NCI-H1694 treated with DMSO at 0.1 percent for 48 hours (cell line): Measurements from ENCODE around the gene NISCH.

ENCODE experiments used
- DNase-seq: peaks from one replicate; lab custom pipeline; 2025; lab: John Stamatoyannopoulos, UW

NISCH gene

DNA sequence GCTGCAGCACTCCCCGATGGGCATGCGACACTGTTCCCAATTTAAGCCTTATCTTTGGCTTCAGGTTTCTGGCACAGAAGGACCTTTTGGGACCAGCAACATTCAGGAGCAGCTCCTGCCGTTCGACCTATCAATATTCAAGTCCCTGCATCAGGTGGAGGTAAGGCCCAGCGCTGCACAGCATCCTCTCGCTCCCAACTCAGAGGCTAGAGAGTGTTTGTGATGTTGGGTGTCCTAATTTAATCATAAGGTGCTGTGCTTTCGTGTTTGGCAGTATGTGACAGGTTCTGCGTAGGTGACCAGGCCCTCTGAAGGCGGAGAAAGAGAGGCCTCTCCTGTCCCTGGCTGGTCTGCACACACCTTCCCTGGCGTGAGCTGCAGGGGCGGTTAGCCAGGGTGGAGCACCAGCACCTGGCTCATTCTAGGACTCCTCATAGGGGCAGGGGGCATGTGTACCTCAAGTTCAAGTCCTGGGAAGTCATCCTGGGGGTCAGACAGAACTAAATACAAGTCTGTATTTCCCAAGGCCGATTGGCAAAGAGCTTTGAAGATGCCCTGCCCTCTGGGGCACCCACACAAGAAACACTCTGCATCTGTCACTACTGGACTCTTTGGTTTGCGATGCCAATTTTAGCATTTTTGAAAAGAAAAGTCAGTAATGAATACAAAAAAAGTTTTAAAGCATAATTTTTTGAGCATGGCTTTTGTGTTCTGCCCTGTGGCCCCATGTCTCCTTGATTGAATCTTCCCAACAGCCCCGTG, 17.0 kb downstream of the NISCH start:
- DNase-seq: no peak

DNA sequence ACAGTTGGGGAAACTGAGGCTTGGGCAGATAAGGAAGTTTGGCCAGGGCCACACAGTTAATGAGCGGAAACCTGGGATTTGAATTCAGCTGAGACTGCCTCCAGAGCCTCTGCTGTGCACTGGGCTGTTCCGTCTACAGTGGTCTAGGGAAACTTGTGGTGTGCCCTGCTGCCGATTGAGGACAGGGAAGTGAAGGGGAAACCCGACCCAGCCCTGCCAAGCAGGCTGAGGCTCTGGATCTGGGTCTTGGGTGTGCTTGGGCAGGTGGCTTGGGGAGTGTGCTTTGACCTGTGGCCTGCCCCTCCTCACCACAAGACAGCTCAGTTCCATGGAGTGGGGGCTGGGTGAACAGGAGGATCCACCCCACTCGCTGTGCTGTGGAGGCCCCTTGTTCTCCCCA, 17.6 kb downstream of the NISCH start:
- DNase-seq: no peak

DNA sequence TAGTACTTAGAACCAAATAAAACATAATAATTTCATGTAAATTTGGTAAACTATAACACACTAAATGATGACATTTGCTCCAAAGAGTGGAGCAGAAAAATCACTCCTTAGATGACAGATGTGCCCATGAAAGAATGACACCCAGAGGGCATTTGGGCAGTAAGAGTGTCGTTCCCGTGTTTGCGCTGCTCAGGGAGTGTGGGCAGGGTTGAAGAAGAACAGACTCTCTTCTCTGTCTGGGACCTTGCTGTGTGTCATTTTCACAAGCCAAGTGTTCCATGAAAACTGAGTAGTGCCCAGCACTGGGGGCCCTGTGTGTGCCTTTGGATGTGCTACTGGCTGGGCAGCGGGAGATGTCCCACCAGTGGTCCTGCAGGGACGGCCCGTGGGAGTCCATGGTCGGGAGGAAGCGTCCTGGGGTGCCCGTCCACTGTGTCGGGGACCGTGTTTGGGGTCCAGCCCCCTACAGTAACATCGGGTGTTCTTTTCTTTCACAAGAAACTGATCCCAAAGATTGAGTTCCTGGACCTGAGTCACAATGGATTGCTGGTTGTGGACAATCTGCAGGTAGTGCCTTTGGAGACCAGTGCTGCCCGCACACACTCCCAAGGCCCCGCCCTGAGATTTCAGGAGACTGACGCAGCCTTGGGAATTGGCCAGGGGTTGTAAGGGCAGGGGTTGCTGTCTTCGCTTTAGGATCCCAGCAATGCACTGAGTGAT, 21.8 kb downstream of the NISCH start:
- DNase-seq: no peak

DNA sequence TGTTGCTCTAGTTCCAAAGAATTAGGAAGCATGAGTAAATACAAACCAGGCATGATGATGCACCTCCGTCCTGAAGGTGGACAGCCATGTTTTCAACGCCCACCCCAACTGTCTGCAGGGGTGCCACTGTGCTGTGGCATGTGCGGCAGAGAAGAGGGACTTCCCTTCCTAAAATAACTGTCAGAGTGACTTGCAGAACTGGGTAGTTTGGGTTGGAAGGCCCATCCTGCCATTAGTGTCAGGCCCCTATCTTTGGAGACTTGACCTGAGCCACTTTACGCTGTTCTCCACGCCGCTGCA, 22.3 kb downstream of the NISCH start:
- DNase-seq: no peak

DNA sequence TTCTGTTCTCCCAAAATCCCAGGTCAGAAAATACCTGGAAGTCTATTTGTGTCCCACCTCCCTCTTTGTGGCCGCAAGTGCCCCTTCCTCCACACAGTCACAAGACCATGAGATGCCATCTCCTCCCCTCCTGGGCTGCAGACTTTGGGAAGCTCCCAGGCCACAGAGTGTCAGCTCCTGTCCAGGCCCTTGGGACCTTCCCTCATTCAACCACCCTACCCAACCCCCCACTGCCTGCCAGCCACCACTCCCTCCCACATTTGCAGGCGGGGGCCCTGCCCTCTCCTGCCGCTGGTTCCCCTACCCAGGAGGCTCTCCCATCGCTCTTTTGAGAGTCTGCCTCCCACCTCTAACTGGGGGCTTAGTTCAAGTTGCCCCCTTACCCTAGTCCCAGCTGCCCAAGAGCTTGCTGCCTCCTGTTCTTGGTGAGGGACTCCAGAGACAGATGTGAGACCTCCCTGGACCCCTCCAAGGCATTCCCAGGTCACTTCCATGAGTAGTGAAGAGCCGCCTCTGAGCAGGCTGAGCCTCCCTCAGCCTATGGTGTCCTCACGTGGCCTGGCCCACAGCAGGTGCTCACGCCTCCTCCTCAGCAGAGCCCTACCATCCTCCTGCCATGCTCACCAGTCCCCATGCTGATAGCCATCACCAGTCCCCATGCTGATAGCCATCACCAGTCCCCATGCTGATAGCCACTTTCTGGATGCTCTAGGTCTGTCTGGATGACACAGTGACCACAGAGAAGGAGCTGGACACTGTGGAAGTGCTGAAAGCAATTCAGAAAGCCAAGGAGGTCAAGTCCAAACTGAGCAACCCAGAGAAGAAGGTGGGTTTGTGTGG, 23.9 kb downstream of the NISCH start:
- DNase-seq: no peak

DNA sequence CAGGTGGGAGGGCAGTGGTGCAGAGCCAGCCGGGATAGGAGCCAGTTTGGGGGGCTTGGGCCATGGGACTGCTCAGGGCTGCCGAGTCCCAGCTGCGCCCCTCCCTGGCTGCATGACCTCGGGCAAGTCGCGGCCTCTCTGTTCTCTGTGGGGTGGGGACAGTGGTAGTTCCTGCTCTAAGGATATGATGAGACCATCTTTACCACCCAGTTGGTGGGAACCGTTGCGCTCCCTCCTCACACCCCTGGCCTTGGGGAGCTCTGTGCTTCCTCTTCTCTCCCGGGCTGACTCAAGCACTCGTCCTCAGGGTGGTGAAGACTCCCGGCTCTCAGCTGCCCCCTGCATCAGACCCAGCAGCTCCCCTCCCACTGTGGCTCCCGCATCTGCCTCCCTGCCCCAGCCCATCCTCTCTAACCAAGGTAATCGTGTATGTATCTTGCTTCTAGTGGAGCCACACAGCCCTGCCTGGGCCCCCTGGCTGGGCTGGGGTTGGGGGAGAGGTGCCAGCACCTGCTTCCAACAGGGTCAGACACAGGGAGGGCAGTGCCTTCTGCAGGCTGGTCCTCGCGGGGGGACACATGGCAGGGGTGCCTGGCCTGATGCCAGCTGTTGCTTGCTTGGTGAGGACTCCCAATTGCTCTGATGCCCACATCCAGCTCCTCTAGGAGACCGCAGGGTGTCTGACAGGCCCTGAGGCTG, 24.6 kb downstream of the NISCH start:
- DNase-seq: no peak

DNA sequence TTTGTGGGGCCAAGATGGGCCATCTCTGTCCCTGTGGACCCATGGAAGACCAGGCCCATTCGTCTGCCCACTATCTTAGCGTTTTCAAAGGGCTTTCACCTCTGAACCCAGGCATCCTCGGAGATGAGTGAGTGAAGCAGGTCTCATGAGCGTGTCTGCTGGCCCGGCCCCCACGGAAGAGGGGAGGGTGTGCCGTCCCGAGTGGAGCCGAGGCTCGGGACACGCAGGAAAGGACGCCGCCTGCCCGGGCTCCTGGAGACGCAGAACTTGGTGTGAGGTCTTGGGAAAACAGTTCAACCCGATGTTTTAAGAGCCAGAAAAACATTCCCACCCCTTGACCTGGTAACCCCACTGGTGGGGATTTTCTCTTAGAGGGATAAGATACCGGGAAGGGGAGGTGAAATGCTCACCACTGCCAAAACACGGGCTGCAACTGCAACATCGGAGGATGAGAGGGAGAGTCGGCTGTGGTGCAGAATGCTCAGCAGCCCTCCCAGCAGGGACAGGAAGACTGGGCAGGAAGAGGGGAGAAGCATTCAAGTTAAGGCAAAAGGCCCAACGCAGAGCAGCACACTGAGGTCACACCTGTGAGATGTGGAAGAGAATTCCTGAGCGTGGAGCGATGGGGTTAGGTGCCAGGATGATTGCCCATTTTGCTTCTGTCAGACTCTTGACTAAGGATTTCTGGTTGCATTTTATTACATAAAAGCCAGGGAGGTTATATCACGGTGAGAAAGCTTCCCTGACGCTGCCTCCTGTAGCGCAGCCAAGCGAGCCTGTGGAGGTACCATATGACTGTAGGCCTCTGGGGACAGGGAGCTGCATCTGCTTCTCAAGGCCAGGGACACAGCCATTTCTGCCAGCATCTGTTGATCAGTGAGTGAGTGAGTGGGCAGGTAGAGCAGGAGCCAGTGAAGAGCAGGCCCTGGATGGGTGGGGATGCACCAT, 25.6 kb downstream of the NISCH start:
- DNase-seq: peak; percentile 53

DNA sequence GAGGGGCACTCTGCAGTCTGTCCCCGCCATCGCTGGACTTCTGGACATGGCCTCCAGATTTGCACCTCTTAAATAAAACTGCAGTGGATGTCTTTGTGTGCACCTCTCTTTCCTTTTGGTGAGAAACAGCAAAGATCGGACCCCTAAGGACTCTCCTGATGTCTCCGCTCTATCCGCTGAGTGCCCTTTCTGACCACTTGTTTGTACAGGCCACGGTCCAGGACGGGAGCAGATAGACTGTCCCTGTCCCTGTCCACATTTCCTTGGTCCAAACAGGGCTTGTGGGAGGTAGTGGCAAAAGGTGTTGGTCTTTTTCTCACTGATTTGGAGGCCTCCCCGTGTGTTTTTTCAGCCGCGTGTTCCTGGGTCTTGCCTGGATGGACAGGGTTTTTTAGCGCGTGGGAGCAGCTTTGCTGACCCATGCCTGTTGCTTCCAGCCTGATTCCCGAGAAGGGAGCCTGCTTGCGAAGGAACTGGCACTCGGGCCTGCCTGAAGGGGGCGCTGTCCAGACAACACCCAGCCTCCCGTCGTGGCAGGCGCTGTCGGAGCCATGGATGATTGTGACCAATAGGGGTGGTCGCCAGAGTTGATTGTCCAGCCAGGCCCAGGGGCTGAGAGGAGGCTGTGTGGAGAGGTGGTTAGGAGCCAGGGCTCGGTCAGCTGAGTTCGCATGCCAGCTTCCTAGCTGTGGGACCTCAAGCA, 26.6 kb downstream of the NISCH start:
- DNase-seq: no peak

DNA sequence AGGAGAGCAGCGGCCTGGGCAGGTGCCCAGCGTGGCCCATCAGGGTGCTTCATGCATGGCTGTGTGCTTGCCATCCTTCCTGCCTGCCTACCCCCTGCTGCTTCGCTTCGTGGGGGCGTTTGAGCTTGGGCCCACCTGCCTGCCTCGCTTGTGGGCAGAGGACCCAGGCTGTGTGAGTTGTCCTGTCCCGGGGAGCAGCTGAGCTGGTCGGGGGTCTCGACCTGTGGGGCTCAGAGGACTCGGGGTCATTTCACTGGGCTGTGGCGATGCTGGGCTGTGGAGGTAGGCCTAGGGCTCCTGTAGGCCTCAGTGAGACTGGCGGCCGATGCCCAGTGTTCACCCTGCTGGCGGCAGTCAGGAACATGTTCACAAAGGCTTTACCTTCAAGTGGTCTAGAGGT, 27.7 kb downstream of the NISCH start:
- no peak for DNase-seq

DNA sequence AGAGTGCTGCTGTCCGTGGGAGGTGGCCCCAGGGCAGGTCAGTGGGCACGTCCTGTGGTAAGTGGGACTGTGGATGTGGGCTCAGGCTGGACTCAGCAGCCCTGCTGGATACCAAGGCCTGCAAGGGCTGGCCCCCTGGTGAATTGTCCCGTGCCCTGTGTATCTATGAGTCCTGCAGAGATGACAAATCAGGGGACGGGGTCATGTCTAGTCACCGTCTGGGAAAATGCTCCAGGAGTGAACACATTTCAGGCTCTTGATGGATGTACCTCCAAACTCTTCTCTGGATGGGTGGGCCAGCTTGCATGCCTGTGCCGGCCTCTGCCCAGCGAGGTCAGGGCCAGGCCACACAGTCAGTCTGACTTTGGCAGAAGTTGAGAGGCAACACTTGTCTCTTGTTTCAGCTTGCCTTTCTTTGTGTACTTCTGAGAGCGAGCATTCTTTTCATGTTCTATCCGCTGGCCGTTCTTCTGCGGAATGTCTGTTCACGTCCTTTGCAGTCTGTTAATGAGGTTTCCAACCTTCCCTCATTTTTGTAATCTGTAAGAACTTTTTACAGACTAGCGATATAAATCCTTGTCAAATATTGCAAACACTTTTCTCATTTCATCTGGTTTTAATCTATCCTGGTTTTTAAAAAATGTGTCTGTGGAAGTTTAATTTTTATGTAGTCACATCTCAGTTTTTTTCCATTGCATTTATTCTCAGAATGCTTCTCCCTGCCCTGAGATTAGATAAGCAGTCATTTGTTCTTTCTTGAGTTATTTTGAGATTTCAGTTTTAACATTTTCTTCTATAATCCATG, 28.4 kb downstream of the NISCH start:
- no peak for DNase-seq

DNA sequence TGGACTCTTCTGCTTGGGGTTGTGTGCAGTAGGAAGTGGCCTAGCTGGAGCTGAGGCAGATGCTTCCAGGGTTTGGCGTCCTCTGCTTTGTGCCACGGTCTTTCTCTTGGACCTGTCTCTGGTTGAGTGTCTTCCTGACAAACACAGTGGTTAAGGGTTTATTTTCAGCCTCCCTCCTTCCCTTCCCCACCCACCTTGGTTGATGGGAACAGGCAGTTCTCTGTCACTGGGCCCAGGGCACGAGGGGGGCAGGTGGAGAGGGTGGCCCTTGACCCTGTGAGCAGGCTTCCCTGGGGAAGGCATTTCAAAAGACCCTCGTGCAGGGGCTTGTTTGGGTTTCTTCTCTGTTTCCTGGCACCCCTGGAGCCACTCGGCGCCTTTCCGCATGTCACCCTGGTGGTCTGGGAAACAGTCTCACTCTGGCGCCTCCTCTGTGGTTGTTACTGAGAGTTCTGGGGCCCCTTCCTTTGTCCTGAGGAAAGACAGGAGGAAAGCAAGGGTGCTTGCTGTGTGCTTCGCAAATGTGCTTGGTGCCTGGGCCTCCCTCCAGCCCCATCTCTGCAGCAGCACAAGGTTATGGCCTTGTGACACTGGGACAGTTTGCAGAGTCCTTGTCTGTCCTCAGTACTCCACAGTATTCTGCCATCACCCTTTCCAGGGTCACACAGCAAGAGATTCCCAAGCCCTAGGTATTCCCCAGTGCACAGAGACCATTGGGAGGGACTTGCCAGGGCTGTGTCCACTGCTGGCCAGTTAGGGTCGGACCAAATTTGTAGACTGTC, 29.5 kb downstream of the NISCH start:
- no peak for DNase-seq

DNA sequence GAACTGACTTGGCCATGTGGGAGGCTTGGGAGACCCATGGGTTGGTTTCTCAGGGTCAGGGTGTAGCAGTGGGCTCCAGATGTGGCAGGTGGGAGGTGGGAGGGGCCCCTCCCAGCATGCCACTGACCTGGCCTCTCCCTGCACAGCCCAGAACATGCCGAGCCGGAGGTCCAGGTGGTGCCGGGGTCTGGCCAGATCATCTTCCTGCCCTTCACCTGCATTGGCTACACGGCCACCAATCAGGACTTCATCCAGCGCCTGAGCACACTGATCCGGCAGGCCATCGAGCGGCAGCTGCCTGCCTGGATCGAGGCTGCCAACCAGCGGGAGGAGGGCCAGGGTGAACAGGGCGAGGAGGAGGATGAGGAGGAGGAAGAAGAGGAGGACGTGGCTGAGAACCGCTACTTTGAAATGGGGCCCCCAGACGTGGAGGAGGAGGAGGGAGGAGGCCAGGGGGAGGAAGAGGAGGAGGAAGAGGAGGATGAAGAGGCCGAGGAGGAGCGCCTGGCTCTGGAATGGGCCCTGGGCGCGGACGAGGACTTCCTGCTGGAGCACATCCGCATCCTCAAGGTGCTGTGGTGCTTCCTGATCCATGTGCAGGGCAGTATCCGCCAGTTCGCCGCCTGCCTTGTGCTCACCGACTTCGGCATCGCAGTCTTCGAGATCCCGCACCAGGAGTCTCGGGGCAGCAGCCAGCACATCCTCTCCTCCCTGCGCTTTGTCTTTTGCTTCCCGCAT, 31.8 kb downstream of the NISCH start:
- DNase-seq: no peak

DNA sequence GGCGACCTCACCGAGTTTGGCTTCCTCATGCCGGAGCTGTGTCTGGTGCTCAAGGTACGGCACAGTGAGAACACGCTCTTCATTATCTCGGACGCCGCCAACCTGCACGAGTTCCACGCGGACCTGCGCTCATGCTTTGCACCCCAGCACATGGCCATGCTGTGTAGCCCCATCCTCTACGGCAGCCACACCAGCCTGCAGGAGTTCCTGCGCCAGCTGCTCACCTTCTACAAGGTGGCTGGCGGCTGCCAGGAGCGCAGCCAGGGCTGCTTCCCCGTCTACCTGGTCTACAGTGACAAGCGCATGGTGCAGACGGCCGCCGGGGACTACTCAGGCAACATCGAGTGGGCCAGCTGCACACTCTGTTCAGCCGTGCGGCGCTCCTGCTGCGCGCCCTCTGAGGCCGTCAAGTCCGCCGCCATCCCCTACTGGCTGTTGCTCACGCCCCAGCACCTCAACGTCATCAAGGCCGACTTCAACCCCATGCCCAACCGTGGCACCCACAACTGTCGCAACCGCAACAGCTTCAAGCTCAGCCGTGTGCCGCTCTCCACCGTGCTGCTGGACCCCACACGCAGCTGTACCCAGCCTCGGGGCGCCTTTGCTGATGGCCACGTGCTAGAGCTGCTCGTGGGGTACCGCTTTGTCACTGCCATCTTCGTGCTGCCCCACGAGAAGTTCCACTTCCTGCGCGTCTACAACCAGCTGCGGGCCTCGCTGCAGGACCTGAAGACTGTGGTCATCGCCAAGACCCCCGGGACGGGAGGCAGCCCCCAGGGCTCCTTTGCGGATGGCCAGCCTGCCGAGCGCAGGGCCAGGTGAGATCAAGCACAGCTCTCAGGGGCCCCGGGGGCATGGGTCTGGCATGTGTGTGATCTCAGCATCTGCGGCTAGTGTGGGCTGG, 32.6 kb downstream of the NISCH start:
- no peak for DNase-seq

DNA sequence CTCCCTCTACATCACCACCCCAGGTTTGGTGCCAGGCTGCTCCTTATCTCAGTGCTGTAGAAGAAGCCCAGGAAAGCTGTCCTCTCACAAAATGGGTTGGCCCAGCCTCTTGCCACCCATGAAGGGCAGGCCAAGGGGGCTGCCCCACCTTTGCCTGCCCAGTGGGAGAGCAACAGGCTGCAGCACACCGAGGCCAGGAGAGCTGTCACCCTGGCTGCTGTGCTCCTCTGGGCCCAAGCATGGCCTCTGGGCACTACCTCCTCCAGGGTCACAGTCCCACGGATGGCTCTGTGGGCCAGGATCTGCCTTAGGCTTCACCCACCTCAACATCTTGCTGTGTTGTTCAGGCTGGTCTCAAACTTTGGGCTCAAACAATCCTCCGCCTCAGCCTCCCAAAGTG, 33.3 kb downstream of the NISCH start:
- no peak for DNase-seq

DNA sequence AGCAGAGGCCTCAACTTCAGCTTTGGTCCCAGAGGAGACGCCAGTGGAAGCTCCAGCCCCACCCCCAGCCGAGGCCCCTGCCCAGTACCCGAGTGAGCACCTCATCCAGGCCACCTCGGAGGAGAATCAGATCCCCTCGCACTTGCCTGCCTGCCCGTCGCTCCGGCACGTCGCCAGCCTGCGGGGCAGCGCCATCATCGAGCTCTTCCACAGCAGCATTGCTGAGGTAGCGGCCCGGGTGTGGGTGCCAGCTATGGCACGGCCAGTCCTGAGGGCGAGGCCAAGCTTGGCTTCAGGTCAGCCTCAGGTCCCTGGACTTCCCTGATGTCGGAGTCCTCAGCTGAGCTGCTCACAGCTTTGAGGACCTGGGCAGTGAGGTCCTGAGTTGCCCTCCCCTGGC, 34.0 kb downstream of the NISCH start:
- DNase-seq: no peak

DNA sequence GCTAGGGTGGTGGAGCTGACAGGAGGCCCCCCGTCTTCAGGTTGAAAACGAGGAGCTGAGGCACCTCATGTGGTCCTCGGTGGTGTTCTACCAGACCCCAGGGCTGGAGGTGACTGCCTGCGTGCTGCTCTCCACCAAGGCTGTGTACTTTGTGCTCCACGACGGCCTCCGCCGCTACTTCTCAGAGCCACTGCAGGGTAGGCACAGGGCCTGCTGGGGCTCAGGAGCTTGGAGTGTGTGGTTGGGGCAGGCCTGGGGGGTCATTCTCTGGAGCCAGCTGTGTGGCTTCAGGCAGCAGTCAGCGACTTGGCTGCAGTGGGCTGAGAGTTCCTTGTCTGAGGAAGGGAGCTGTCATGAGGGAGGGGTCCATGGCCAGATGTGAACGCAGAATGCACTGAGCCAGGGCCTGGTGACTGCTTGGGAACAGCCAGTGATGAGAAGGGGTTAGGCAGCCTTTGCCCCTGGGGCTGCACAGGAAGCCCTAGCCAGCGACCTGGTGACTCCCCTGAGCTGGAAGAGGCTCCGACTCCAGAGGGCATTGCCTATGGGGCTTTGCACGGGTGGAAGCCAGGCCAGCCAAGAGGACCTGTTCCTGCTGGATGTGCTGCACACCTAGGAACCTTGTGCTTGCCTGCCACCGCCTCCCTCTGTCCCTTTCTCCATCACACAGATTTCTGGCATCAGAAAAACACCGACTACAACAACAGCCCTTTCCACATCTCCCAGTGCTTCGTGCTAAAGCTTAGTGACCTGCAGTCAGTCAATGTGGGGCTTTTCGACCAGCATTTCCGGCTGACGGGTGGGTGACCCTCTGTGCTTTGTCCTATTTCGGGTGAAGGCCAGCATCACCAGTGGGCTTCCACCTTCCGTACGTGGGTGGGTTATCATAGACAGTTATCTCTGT, 34.9 kb downstream of the NISCH start:
- DNase-seq: no peak
